K562 (cell line): ENCODE results near the gene EPN3.

Experiments used
- HNRNPH1 ChIP-seq: fragments of 200-400 bp; formaldehyde crosslinking; optimal IDR thresholded peaks from 2 replicates; pipeline ENCODE3; 2017; ENCODE audit warnings: low read depth, mild to moderate bottlenecking, low read length, moderate library complexity
- PPARD ChIP-seq: fragments of 250-450 bp; sonication (Bioruptor Pico); IDR thresholded peaks from 2 replicates; pipeline ENCODE4 v1.8.0; 2022; ENCODE audit warnings: inconsistent platforms, mild to moderate bottlenecking, moderate library complexity
- REST ChIP-seq, 2 experiments: fragments of 450-650 bp; formaldehyde crosslinking in 1 of 2; IDR thresholded peaks; 2 replicates each; pipeline versions ENCODE4 v1.4.0 to v1.6.1; 2014 to 2020; ENCODE audit warnings: mild to moderate bottlenecking in 2 of 2, borderline replicate concordance in 1 of 2, low read depth in 1 of 2

GRCh38 chr17:50513495-50513894 lies 19.0 kb upstream of the EPN3 start:
- TF ChIP-seq HNRNPH1 (no peak), PPARD (CRISPR knock-in tag) (no peak), REST (IDR thresholded peaks at IDR 0.05; ENCODE audit: borderline replicate concordance) (no peak), REST (CRISPR knock-in tag; IDR thresholded peaks at IDR 0.05; ENCODE audit: low read depth) (no peak)
